HepG2 (cell line): ENCODE results near the gene PCSK6. TPM values are rescaled to one million over a fixed set of nuclear protein-coding genes. Genes with fewer than 3 reads are reported as not detected.

Source experiments
- ATAC-seq: fragments of 200-7000 bp; cut with Tn5 transposase; 3 replicates; pipeline ENCODE4 v1.9.1; 2020; ENCODE audit warnings: mild to moderate bottlenecking, moderate library complexity
- BruUV-seq: library from RNA; stranded (reverse); fragments of 400-500 nt; replicated peaks from 2 replicates; lab custom pipeline; 2021; lab: Mats Ljungman, UMichigan
- CTCF ChIA-PET: fragments of 300-600 bp; formaldehyde crosslinking; extraction: SDS; loops from one replicate; lab custom pipeline; 2021; ENCODE audit warnings: low total read pairs, inconsistent platforms, low intra/inter-chr PET ratio; lab: Yijun Ruan, JAX
- POLR2A ChIA-PET: fragments of 350-600 bp; sonication (Branson Sonifier 250); formaldehyde crosslinking; loops from one replicate; lab custom pipeline; 2020; ENCODE audit warnings: antibody characterized with exemption, inconsistent platforms; lab: Yijun Ruan, JAX
- DNase-seq: peaks from one replicate; pipeline ENCODE4 v3.0.0-alpha.2; 2015; ENCODE audit warnings: low spot score
- FAIRE-seq: peaks from 3 replicates; lab custom pipeline; 2011; peaks lifted over from hg19 to GRCh38; lab: Jason Lieb, UNC
- H2AFZ ChIP-seq: one replicate; pipeline ENCODE4 v1.6.1; 2011; ENCODE audit warnings: low read length, inconsistent platforms
- H3K27ac ChIP-seq: fragments of 300-600 bp; 3 replicates; pipeline ENCODE4 v1.8.0; 2011; ENCODE audit warnings: mixed run types, mild to moderate bottlenecking, mixed read lengths, low read length, inconsistent platforms; ENCODE audit not compliant: insufficient read depth; ENCODE audit errors: extremely low read length
- H3K27me3 ChIP-seq, 2 experiments: fragments of 200-600 bp in 1 of 2; 2 replicates in 1 of 2; 3 replicates in 1 of 2; pipeline versions ENCODE4 v1.6.0 to v1.8.0; 2011; ENCODE audit warnings: low read length in 2 of 2, mild to moderate bottlenecking in 2 of 2, moderate library complexity in 2 of 2, inconsistent platforms in 1 of 2; ENCODE audit not compliant: insufficient read depth in 2 of 2, control insufficient read depth in 1 of 2
- H3K36me3 ChIP-seq, 2 experiments: fragments of 200-600 bp in 1 of 2; replicated peaks in 1 of 2; 2 replicates in 1 of 2; 3 replicates in 1 of 2; pipeline versions ENCODE4 v1.5.1 to v1.8.0; 2011; ENCODE audit warnings: low read length in 2 of 2, inconsistent platforms in 1 of 2; ENCODE audit not compliant: insufficient read depth in 2 of 2, control insufficient read depth in 1 of 2
- H3K4me1 ChIP-seq: 2 replicates; pipeline ENCODE4 v1.5.1; 2012; ENCODE audit warnings: low read length, inconsistent platforms; ENCODE audit not compliant: insufficient read depth
- H3K4me2 ChIP-seq: 2 replicates; pipeline ENCODE4 v1.6.0; 2011; ENCODE audit warnings: low read depth, low read length, inconsistent platforms
- H3K4me3 ChIP-seq, 3 experiments: fragments of 200-600 bp in 1 of 3; sonication (generic), shearing (Covaris generic) in 1 of 3; replicated peaks in 1 of 3; 2 replicates each; pipeline ENCODE4 v1.5.1; 2011 to 2016; ENCODE audit warnings: low read length in 3 of 3, inconsistent platforms in 2 of 3, low read depth in 2 of 3, mild to moderate bottlenecking in 2 of 3, control low read depth in 1 of 3, mixed read lengths in 1 of 3; ENCODE audit not compliant: insufficient read depth in 1 of 3
- H3K79me2 ChIP-seq: one replicate; pipeline ENCODE4 v1.6.1; 2011; ENCODE audit warnings: low read length, inconsistent platforms; ENCODE audit not compliant: insufficient read depth
- H3K9ac ChIP-seq: 2 replicates; pipeline ENCODE4 v1.6.0; 2011; ENCODE audit warnings: mild to moderate bottlenecking, low read depth, low read length, inconsistent platforms; ENCODE audit not compliant: insufficient read depth
- H3K9me3 ChIP-seq: 2 replicates; pipeline ENCODE4 v1.5.1; 2012; ENCODE audit warnings: mild to moderate bottlenecking, low read length
- H4K20me1 ChIP-seq: 2 replicates; pipeline ENCODE4 v1.6.0; 2011; ENCODE audit warnings: inconsistent platforms, mild to moderate bottlenecking, low read length, moderate library complexity; ENCODE audit not compliant: insufficient read depth
- ETV5 ChIP-seq: IDR thresholded peaks from 2 replicates; pipeline ENCODE4 v1.6.1; 2018; ENCODE audit warnings: missing biosample characterization, missing genetic modification reagents, inconsistent platforms, borderline replicate concordance
- POLR2A ChIP-seq, 2 experiments: IDR thresholded peaks; 2 replicates each; pipeline ENCODE4 v1.6.1; 2011; ENCODE audit warnings: low read depth in 2 of 2, low read length in 2 of 2, mild to moderate bottlenecking in 1 of 2, moderate library complexity in 1 of 2; ENCODE audit not compliant: insufficient read depth in 1 of 2
- POLR2G ChIP-seq: fragments of 200-400 bp; formaldehyde crosslinking; IDR thresholded peaks from 2 replicates; pipeline ENCODE4 v1.6.1; 2018; ENCODE audit warnings: mild to moderate bottlenecking, low read depth, low read length, moderate library complexity
- RBM22 ChIP-seq: fragments of 200-400 bp; formaldehyde crosslinking; optimal IDR thresholded peaks from 2 replicates; pipeline ENCODE3; 2017; ENCODE audit warnings: mild to moderate bottlenecking, low read length, moderate library complexity
- RORA ChIP-seq: sonication (generic); formaldehyde crosslinking; IDR thresholded peaks from 2 replicates; pipeline ENCODE4 v1.5.0; 2020; ENCODE audit warnings: mild to moderate bottlenecking, missing genetic modification reagents, moderate library complexity
- TEAD3 ChIP-seq: optimal IDR thresholded peaks from 2 replicates; pipeline ENCODE3; 2016; ENCODE audit warnings: borderline replicate concordance
- TIGD3 ChIP-seq: sonication (generic); formaldehyde crosslinking; IDR thresholded peaks from 2 replicates; pipeline ENCODE4 v1.5.1; 2020; ENCODE audit warnings: mild to moderate bottlenecking, missing genetic modification reagents, borderline replicate concordance
- ZBTB20 ChIP-seq: sonication (generic); formaldehyde crosslinking; IDR thresholded peaks from 2 replicates; pipeline ENCODE4 v1.8.1; 2023; ENCODE audit warnings: missing genetic modification reagents, low read depth, mild to moderate bottlenecking, borderline replicate concordance
- ZBTB43 ChIP-seq: sonication (generic); formaldehyde crosslinking; conservative IDR thresholded peaks from 2 replicates; pipeline ENCODE4 v1.4.0; 2020; ENCODE audit warnings: missing genetic modification reagents
- ZBTB44 ChIP-seq: sonication (generic); formaldehyde crosslinking; IDR thresholded peaks from 2 replicates; pipeline ENCODE4 v1.4.0; 2020; ENCODE audit warnings: missing genetic modification reagents
- ZNF670 ChIP-seq: sonication (generic); formaldehyde crosslinking; IDR thresholded peaks from 2 replicates; pipeline ENCODE4 v1.8.0; 2022; ENCODE audit warnings: mild to moderate bottlenecking, missing genetic modification reagents, borderline replicate concordance
- ZNF788 ChIP-seq: sonication (generic); formaldehyde crosslinking; IDR thresholded peaks from 2 replicates; pipeline ENCODE4 v1.5.0; 2020; ENCODE audit warnings: mild to moderate bottlenecking, missing genetic modification reagents, borderline replicate concordance
- WGBS: methylation state at CpG from one replicate; pipeline ENCODE4 v1.1.6; 2017; ENCODE audit warnings: low lambda C conversion rate; 5-methylcytosine and 5-hydroxymethylcytosine counted together
- in situ Hi-C: cut with HindIII; loops from 2 replicates; pipeline ENCODE4 v1.10.0; 2017; ENCODE audit warnings: low pct_unique_long_range_greater_than_20kb; ENCODE audit not compliant: extremely low pct_ligation_motif_present
- intact Hi-C: fragments of 100-400 bp; cut with micrococcal nuclease; formaldehyde crosslinking; loops from one replicate; pipeline ENCODE4 v1.10.0; 2022; ENCODE audit not compliant: unreplicated experiment
- polyA plus RNA-seq, 8 experiments: library from polyadenylated mRNA; depleted of rRNA in 3 of 8; stranded (reverse) in 7 of 8; unstranded in 1 of 8; fragments of >200 nt; fragmentation: Illumina TruSeq in 4 of 8; extraction: Trizol in 4 of 8; gene quantifications; 2 replicates each; pipeline versions ENCODE4 v1.2.1 to v1.2.3, GENCODE V29; 2011 to 2016; ENCODE audit warnings: low read depth in 4 of 8, missing spikeins in 1 of 8, mixed read lengths in 1 of 8; ENCODE audit not compliant: insufficient read depth in 1 of 8
- total RNA-seq, 5 experiments: library from RNA; depleted of rRNA; stranded (reverse); fragments of >200 nt; fragmentation: Illumina TruSeq; extraction: Trizol; gene quantifications; 2 replicates each; pipeline ENCODE4 v1.2.3, GENCODE V29; 2016; ENCODE audit warnings: low read depth in 1 of 5

The PCSK6 gene
- total and polyA plus RNA-seq, 2 of the 13 experiments (the other 11 are each of a cell fraction or from before 2014, with no cell fraction given): 56.5 to 155 TPM

GRCh38 chr15:101306341-101307047, 183.0 kb downstream of the PCSK6 start:
- intact Hi-C loops (no loop called here), in situ Hi-C loops (no loop called here)
- ChIA-PET POLR2A (no interaction called here), CTCF (no interaction called here)
- Histone ChIP-seq H3K79me2 (no peaks in the 10 kb centered on the region), H3K4me2 (no peak overlapping the region), H3K4me1 (no peaks in the 10 kb centered on the region), H3K9ac (no peak overlapping the region), H3K27me3 (no peaks in the 10 kb centered on the region; a peak in 1 of 5 replicates), H4K20me1 (no peaks in the 10 kb centered on the region), H3K9me3 (no peaks in the 10 kb centered on the region), H3K27ac (no peak overlapping the region), H3K4me3 (no peak overlapping the region), H2AFZ (no peak overlapping the region), H3K36me3 (peaks cover 7 to 10% of the 10 kb centered on the region in 2 experiments; a peak in 3 of 5 replicates)
- 88% methylated on average over 9 of the region's 10 CpGs for WGBS
- FAIRE-seq: no peak
- ATAC-seq: no peak
- DNase-seq: no peak
- BruUV-seq: no TSS peak
- TF ChIP-seq POLR2A (IDR thresholded peaks at IDR 0.05; ENCODE audit: insufficient read depth in 1 of 2, low read depth in 2 of 2, low read length in 2 of 2) (peak in 1 of 2 experiments; percentile 28; a peak in 1 of 4 replicates), ZBTB44 (no peak), RBM22 (peak; percentile 69)
- TF ChIP-seq, all 625 proteins: peak for 2

GRCh38 chr15:101305820-101306255, 183.7 kb downstream of the PCSK6 start:
- no peaks in the 10 kb centered on the region; a peak in 1 of 5 replicates for H3K27me3 ChIP-seq
- H3K4me3 ChIP-seq: no peak overlapping the region
- 0 out of 2 replicates have a peak, but pooled peaks cover under 1% of the 10 kb centered on the region for H3K4me1 ChIP-seq
- intact Hi-C loops (no loop called here), in situ Hi-C loops (no loop called here)
- H3K9ac ChIP-seq: no peak overlapping the region
- no peak for FAIRE-seq
- no peak overlapping the region for H3K27ac ChIP-seq
- H3K36me3 ChIP-seq: peaks cover 7 to 10% of the 10 kb centered on the region in 2 experiments; a peak in 3 of 5 replicates
- DNase-seq: no peak
- ATAC-seq: no peak
- TF ChIP-seq ZNF788 (no peak), TIGD3 (CRISPR knock-in tag) (no peak), ETV5 (CRISPR knock-in tag) (no peak), ZBTB43 (CRISPR knock-in tag) (no peak), POLR2G (peak; percentile 15; the same call in 1 of the 2 replicates), TEAD3 (CRISPR knock-in tag) (no peak), ZBTB20 (CRISPR knock-in tag) (no peak), ZNF670 (CRISPR knock-in tag) (no peak), RORA (no peak)
- H3K4me2 ChIP-seq: no peak overlapping the region
- H3K79me2 ChIP-seq: no peaks in the 10 kb centered on the region
- H2AFZ ChIP-seq: no peak overlapping the region
- BruUV-seq: no TSS peak
- 94% methylated on average over 8 of the region's 8 CpGs for WGBS
- no peaks in the 10 kb centered on the region for H4K20me1 ChIP-seq
- H3K9me3 ChIP-seq: no peaks in the 10 kb centered on the region
- ChIA-PET POLR2A (no interaction called here), CTCF (no interaction called here)
